H1 (cell line): ENCODE data around the gene ARHGEF10L. TPM values are rescaled to one million over a fixed set of nuclear protein-coding genes. Genes with fewer than 3 reads are reported as not detected.

Source experiments
- GTF2F1 ChIP-seq: IDR thresholded peaks from 2 replicates; pipeline ENCODE4 v1.6.1; 2012; ENCODE audit warnings: low read depth, low read length, improper control_type of control experiment, borderline replicate concordance
- HDAC2 ChIP-seq, 2 experiments: fragments of 300-600 bp in 1 of 2; sonication (generic) in 1 of 2; IDR thresholded peaks; 2 replicates each; pipeline ENCODE4 v1.6.1; 2011 to 2012; ENCODE audit warnings: low read depth in 2 of 2, low read length in 2 of 2, mild to moderate bottlenecking in 2 of 2, moderate library complexity in 2 of 2, borderline replicate concordance in 1 of 2, inconsistent platforms in 1 of 2
- KDM1A ChIP-seq: fragments of 200-600, 300-600 bp; sonication (generic); IDR thresholded peaks from 2 replicates; pipeline ENCODE4 v1.7.1; 2016; ENCODE audit warnings: mild to moderate bottlenecking, low read length, borderline replicate concordance
- polyA plus RNA-seq, 7 experiments: library from polyadenylated mRNA; depleted of rRNA in 3 of 7; stranded (reverse) in 5 of 7; unstranded in 2 of 7; fragments of >200 nt in 5 of 7; fragments of 200-250 nt in 2 of 7; gene quantifications; 1 replicate in 5 of 7; 2 replicates in 1 of 7; 4 replicates in 1 of 7; pipeline versions ENCODE4 v1.2.1 to v1.2.3, GENCODE V29; 2011 to 2013; ENCODE audit warnings: missing spikeins in 2 of 7, mixed read lengths in 2 of 7
- total RNA-seq: library from RNA; stranded (reverse); fragmentation: NEBNext Ultra II Directional; extraction: Animal tissue kit (Norgen Biotek cat#: 25700); gene quantifications from 2 replicates; pipeline ENCODE4 v1.2.1, GENCODE V29; 2021

ARHGEF10L gene
- total and polyA plus RNA-seq, 2 of the 8 experiments (the other 6 are each of a cell fraction or from before 2014, with no cell fraction given): 33.6 to 39.6 TPM

DNA sequence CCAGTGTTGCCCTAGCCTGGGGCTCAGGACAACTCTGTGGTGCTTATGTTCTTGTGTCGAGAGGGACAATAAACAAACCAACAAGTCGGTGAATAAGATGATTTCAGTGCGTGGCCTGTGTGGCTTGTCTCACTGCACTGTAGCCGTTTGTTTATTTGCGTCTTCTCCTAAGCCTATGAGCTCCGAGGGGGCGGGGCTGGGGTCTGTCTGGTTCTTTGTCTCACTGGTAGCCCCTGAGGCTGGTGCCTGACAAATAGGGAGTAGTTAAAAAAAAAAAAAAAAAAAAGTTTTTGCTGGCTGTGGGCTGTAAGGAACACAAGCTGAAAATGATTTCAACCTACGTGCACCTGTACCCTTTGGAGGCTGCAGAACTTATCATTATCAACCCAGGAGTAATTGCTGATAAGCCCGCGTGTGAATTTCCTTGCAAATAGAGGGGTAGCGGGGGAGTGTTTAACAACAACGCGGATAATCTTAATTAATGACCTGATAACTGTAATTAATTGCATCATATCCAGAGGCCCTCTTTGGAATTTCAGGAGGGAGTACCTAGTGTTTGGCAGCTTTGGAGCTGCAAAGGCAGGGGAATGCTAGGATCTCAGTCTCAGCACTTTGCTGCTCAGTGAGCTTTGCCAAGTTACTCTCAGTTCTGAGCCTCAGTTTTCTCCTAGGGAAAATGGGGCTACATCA is 925 bp upstream of the ARHGEF10L start (continued):
- TF ChIP-seq GTF2F1 (no peak), HDAC2 (IDR thresholded peaks at IDR 0.05; ENCODE audit: borderline replicate concordance in 1 of 2, low read depth in 2 of 2, low read length in 2 of 2) (peak in 1 of 2 experiments; percentile 74; a peak in 1 of 4 replicates), KDM1A (peak; percentile 93)
- TF ChIP-seq, all 59 proteins: peak for 5
